Endothelial cell of umbilical vein (primary cell): ENCODE results near the gene STK24.

Source experiments
- CTCF ChIP-seq, 2 donors: IDR thresholded peaks; 1 replicate in 1 of 2; 2 replicates in 1 of 2; pipeline ENCODE4 v1.5.1; 2011; ENCODE audit warnings: low read length in 2 of 2, mild to moderate bottlenecking in 2 of 2, moderate library complexity in 2 of 2, control low read depth in 1 of 2, inconsistent platforms in 1 of 2, low read depth in 1 of 2; ENCODE audit not compliant: insufficient read depth in 1 of 2; ENCODE audit errors: extremely low read depth in 1 of 2
- POLR2A ChIP-seq: IDR thresholded peaks from 2 replicates; pipeline ENCODE4 v1.6.1; 2012; ENCODE audit warnings: low read depth, mild to moderate bottlenecking, control low read depth, low read length

- no peak for TF ChIP-seq CTCF (IDR thresholded peaks at IDR 0.05; ENCODE audit: extremely low read depth in 1 of 2, insufficient read depth in 1 of 2, low read depth in 1 of 2, low read length in 2 of 2)
- TF ChIP-seq POLR2A, result no peak
Observed at GRCh38 chr13:98405107-98405571, 171.8 kb downstream of the STK24 start.
